Measurements from ENCODE around the gene TBC1D10A.

DNA sequence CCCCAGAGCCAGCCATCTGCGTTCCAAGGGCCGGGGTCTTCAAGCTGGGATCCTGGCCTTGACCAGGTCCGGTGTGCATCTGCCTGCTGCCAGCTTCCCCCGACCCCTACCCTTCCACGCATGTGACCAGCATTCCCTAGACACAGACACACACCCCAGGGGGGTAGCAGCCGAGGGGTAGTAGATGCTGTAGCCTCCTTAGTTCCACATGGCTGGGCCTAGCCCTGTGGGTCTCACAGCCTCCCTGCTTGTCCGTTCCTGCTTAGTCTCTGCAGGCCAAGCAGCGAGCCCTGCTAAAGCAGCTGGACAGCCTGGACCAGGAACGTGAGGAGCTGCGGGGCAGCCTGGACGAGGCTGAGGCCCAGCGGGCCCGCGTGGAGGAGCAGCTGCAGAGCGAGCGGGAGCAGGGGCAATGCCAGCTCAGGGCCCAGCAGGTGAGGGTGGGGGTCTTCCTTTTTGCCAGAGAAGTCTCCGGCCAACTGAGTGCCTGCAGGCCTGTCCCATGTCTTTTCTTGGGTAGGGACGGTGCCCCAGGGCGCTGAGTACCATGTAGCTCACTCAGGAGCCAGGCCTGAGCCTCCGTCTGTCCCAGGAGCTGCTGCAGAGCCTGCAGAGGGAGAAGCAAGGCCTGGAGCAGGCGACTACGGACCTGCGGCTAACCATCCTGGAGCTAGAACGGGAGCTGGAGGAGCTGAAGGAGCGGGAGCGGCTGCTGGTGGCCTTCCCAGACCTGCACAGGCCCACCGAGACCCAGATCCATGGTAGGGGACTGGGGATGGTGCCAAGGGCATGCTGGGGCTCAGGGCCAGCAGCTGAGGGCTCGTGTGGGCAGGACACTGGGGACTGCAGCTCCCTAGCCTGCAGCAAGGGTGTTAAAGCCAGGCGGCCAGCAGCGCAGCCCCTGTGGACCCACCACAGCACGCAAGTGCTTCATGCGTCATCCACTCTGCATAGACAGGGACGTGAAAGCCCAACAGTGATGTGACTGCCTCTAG is 46.9 kb upstream of the TBC1D10A start:
- TF ChIP-seq, protein P1, sequence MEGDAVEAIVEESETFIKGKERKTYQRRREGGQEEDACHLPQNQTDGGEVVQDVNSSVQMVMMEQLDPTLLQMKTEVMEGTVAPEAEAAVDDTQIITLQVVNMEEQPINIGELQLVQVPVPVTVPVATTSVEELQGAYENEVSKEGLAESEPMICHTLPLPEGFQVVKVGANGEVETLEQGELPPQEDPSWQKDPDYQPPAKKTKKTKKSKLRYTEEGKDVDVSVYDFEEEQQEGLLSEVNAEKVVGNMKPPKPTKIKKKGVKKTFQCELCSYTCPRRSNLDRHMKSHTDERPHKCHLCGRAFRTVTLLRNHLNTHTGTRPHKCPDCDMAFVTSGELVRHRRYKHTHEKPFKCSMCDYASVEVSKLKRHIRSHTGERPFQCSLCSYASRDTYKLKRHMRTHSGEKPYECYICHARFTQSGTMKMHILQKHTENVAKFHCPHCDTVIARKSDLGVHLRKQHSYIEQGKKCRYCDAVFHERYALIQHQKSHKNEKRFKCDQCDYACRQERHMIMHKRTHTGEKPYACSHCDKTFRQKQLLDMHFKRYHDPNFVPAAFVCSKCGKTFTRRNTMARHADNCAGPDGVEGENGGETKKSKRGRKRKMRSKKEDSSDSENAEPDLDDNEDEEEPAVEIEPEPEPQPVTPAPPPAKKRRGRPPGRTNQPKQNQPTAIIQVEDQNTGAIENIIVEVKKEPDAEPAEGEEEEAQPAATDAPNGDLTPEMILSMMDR (optimal IDR thresholded peaks at IDR 0.05 in 1 of 3, IDR thresholded peaks at IDR 0.05 in 1 of 3, conservative IDR thresholded peaks at IDR 0.05 in 1 of 3; ENCODE audit: extremely low read depth in 1 of 3, insufficient read depth in 2 of 3, low read length in 3 of 3), result no peak
- TF ChIP-seq EZH2 (IDR thresholded peaks at IDR 0.05; ENCODE audit: low read length), result no peak

All from keratinocyte (primary cell).